HG02885 (cell line): ENCODE data around the gene FETUB.
"Not testable (repeated sequence)": the region's sequence is repeated elsewhere in the genome, so short reads cannot be mapped to it uniquely, and the experiment has no call there.

Experiments
- ATAC-seq: cut with Tn5 transposase; IDR thresholded peaks from one replicate; pipeline ENCODE4 v1.9.1; 2021; ENCODE audit warnings: mild to moderate bottlenecking; ENCODE audit not compliant: unreplicated experiment, poor library complexity

FETUB gene

DNA sequence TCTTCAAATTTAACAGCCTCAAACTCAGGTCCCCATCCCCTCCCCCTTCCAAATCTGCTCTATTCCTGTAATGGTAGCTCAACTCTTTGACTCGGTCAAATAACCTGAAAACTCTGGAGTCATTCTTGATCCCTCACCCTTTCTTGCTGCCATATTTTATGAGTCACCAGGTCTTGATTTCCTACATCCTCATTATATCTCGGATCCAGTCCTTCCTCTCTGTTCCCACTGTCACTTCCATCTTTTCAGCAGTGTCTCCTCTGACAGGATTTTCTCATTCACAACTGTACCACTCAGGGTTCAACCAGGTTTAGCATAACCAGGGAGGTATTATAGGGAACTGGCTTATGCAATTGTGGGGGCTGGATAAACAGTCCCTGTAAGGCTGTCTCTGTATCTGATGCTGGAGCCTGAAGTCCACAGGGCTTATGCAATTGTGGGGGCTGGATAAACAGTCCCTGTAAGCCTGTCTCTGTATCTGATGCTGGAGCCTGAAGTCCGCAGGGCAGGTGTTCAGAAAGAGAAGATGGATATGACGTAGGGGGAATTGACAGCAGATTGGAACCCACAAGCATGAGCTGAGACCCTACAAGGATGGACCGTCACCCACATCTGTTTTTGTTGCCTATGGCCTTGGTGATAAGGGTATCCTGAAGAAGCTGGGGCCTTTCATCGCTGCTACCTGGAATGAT lies 9.1 kb upstream of the FETUB start:
- ATAC-seq = no peak

DNA sequence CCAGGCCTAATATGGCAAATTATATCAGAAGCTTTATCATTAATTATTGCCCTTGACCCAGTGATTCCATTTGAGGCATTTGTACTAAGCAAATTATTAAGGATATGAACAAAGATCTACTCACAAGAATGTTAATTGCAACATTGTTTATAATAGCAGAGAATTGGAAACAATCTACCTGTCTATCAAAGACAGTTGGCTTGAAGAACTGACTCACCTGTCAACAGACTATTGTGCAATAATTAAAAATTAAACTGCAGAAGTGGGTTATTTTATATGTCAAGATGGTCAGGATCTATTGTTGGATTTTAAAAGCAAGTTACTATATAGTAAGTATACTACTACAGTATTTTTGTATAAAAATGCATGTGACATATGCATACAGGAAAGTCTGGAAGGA lies 6.7 kb upstream of the FETUB start:
- ATAC-seq = no peak

DNA sequence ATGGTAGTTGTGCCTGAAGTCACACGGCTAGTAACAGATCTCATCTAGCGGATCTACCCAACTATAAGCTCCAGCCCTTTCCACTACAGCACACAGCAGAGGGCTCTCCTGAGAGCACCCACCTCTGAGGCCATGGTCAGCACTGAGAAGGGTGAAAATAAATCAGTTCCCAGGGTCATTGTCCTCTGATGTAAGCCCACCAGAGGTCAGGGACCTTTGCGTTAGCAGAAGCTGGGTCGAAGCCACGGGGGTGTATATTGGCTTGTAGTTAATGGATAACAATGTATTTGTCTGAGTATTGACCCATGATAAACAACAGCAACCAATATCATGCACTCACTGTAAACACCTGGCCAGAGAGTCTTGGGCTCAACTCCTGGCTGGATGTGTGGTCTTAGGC lies 6.0 kb upstream of the FETUB start:
- ATAC-seq = not testable (repeated sequence)

DNA sequence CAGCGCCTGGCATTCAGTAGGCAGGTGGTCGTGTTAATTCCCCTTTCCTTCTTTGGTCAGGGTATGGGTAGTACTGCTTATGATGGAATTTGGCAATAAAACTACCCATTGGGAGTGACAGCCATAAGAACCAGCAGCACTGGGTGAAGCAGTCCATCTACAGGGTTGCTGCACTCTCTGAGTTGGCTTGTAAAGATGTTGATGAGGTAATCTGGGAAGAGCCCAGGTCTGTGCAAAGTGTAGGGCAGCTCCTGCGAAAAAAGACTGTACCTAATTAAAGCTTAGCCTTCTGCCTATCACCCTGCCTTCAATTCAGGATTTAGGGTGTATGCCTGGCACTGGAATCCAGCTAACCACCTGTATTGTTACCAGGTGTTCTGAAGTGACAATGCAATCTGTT lies 4.7 kb upstream of the FETUB start:
- ATAC-seq = no peak

DNA sequence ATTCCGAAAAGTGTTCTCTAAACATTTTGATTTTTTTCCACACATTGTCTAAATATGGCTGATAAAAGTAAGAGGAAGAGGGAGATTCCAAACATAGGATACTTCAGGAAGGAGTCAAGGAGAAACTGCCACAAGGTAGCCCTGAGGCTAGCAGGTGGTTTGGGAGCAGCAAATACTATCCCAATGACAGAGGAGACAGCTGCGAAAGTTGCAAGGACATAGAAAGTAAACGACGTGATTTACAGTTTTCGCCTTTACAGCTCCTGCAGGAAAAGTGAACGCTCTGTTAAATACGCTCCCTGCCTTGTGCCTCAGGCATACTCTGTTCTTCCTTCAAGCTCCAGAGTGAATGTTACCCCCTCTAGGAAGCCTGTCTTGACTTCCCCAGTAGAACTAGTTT lies 3.7 kb upstream of the FETUB start:
- no peak for ATAC-seq

DNA sequence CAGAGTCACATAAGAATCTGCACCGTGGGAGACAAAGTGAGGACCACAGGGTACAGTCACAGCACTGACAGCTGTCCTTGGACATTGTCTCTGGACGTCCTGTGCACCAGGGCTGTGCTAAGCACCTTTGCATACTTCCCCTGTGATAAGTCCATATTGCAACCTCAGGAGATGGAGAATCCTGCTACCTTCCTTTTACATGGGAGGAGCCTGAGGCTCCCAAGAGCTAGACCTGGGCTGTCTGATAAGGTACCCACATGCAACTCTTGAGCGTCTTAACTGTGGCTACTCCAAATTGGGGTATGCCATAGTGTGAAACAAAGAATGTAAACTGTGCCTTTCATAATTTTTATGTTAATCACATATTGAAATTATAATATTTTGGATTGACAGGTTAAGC lies 2.5 kb upstream of the FETUB start:
- no peak for ATAC-seq

DNA sequence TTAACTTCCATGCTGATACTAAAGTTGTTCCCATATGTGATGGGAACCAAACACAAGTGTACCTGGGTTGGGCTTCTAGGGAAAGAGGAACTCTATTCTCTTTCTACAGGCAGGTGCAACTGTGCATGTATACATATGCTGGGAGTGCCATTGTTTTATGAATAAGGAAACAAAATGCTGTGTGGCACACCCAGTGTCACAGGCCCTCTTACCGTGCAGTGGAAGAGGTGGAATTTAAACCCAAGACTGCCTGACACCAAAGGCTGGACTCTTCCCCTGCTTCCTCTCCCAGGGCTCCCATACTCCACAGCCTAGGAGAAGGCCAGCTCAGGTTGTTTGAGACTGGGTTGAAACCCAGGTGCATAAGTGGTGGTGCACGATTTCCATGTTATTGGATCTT lies 1.9 kb upstream of the FETUB start:
- no peak for ATAC-seq

DNA sequence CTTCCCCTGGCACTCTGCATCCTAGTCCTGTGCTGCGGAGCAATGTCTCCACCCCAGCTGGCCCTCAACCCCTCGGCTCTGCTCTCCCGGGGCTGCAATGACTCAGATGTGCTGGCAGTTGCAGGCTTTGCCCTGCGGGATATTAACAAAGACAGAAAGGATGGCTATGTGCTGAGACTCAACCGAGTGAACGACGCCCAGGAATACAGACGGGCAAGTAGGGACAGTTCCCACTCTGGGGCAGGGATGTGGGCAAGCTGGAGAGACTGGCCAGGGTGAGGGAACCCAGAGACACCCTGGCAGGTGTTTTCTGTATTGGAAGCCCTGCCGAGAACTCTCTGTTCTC lies 247 bp downstream of the FETUB start:
- ATAC-seq = no peak

DNA sequence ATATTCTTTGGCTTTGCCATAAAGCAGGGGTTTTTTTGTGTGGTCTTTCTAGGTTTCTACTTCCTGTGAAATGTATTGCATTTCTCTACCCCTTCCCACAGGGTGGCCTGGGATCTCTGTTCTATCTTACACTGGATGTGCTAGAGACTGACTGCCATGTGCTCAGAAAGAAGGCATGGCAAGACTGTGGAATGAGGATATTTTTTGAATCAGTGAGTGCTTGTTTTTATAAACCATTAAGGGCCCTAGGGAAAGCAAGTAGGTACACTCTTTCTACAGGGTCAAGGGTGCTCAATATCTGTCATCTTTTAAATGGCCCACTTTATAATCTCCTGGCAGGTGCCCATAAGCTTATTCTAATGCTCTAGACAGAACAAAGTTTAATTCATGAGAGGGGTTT lies 730 bp downstream of the FETUB start:
- ATAC-seq = no peak

DNA sequence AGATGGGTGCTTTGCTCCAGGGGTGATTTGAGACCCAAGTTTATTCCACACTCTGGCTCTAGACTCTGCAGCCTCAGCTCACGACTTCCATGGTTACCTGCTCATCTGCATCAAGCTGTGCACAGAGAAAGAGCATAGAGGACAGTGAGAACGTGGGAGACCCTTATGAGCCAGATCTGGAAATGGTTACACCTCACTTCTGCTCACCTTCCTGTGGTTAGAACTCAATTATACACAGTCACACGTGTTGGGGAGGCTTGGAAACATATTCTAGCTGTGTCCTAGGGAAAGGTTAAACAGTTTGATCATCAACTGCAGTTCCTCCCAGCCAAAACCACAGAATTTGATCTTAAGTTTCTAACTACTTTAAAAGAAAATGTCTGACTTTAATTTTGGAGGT lies 1.8 kb downstream of the FETUB start:
- ATAC-seq = no peak

DNA sequence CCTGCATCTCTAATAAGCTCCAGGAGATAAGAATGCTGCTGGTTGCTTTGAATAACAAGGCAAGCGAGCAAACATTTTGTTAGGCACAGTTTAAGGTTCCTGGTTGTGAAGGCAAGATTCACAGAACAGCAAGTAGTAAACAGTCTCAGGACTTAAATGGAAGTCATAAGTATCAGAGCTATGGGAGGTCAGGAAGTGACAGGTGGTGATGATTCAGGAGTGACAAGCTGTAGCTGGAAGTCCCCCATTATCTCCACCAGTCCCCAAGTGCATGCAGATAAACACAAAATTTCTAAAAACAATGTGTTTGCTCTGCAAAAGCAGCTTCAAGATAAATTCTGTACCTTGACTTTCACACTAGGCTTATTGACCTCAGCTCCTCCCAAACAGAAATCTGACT lies 3.3 kb downstream of the FETUB start:
- no peak for ATAC-seq

DNA sequence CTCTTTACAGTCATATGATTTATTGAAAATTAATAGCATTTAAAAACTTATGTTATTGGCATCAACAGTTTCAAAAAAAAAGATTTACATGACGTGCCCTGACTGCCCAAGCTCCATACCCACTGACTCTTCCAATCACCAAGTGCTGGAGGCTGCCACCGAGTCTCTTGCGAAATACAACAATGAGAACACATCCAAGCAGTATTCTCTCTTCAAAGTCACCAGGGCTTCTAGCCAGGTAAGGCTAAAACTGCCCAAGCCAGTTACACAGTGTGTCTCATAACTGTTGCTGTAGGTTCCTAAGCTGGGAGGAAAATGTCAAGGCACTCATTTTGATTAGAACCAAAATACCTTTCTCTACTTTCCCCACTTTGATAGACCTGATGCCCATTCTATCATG lies 4.5 kb downstream of the FETUB start:
- no peak for ATAC-seq

DNA sequence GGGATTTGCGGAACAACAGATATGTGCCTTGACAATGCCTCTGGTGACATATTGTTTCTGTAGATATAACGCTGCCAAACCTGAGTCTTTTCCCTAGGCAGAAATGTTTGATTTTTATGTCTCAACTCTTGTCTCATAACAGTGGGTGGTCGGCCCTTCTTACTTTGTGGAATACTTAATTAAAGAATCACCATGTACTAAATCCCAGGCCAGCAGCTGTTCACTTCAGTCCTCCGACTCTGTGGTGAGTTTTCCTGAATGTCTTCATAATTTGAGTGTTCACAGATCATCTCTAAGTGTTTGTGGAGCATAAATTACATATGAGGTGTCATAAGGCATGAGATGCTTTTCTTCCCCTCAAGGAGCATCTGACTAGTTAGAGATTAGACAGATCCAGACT lies 5.9 kb downstream of the FETUB start:
- no peak for ATAC-seq

DNA sequence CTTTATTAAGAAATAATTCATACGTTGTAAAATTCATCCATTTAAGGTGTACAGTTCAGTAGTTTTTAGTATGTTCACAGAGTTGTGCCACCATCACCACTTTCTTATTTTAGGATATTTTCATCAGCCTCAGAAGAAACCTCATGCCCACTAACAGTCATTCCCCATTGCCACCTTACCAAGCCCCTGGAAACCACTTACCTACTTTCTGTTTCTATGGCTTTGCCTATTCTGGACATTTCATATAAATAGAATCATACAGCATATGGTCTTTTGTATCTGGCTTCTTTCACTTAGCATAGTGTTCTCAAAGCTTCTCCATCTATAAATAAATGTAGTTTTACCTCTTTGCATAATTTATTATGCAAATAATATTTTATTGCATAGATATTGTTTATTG lies 6.6 kb downstream of the FETUB start:
- ATAC-seq = no peak

DNA sequence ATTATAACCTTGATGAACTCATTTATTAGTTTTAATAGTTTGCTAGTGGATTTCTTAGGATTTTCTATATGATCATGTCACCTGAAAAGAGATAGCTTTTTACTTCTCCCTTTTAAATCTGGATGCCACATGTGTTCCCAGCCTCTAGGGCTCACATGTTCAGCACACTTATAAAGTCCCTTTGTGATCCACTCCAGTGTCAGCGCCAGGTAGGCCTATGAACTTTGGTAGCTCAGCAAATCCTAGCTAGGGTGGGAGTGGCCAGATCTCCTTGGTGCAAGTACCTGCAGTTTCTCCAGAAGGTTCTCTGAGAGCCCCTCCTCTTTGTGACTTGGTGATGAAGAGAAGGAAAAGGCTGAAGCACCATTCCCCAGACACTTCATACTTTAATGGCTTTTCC lies 8.7 kb downstream of the FETUB start:
- no peak for ATAC-seq

DNA sequence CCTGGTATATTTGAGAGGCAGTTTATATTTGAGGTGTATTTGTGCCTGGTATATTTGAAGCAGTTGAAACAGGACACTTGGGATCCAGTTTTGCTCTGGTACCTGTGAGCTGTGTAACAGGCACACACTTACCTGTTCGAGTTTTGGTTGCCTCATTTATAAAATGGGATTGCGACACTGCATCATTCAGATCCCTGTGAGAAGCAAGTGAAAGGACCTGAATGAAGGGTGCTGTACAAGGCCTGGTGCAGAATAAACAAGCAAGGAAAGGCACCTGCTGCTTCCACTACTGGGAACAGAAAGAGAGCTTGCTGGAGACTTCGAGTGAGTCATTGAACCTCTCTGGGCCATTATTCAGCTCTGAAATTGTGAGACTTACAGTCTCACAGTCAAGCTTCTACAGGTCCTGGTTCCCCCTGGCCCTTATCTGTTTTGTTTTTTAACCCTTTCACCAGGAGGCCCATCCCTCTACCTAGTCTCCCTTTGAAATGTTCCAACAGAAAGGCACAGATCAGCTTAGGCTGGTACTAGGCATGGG lies 11.5 kb downstream of the FETUB start:
- ATAC-seq = no peak

DNA sequence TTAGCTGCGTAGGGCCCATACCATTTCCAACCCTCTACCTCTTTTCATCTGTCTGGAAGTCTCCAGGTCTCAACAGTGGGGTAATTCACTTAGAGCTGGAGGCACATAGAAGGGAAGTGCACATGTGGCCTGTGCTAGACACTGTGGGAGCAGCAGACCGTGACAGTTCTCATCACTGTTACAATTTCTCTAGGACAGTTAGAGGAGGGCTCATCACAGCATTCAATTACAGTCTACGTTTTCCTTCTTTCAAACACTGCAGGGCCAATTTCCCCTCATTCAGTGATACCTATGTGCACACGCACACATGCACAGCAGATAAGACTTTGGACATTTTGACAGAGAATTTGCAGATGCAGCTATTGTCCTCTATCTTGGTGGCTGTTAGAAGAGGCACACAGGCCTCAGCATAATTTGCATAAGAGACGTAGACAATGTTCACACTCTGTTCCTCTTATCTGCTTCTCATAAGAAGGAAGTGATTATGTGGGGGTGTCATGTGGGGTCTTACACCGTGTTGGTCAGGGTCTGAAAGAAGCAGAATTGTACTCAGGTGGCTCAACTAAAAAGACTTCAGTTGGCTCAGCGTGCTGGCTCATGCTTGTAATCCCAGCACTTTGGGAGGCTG lies 13.0 kb downstream of the FETUB start:
- ATAC-seq = peak; percentile 95

DNA sequence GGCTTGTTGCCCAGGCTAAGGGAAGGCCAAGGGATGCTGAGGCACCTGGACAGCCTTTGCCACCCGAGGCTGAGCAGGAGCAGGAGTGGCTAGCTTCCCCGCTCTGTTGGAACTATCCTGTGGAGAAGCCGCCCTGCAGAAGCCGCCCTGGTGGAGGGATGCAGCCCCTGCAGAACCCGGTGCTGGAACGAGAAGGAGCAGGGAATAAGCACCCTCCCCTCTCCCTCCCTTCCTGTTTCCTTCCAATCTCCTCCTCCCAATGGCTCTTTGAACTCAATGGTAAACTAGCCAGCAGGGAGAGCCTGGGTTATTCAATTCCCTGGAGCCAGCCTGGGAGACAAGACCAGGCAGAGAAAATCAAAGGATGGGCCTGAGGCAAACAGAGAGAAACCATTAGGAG lies 13.8 kb downstream of the FETUB start:
- no peak for ATAC-seq

DNA sequence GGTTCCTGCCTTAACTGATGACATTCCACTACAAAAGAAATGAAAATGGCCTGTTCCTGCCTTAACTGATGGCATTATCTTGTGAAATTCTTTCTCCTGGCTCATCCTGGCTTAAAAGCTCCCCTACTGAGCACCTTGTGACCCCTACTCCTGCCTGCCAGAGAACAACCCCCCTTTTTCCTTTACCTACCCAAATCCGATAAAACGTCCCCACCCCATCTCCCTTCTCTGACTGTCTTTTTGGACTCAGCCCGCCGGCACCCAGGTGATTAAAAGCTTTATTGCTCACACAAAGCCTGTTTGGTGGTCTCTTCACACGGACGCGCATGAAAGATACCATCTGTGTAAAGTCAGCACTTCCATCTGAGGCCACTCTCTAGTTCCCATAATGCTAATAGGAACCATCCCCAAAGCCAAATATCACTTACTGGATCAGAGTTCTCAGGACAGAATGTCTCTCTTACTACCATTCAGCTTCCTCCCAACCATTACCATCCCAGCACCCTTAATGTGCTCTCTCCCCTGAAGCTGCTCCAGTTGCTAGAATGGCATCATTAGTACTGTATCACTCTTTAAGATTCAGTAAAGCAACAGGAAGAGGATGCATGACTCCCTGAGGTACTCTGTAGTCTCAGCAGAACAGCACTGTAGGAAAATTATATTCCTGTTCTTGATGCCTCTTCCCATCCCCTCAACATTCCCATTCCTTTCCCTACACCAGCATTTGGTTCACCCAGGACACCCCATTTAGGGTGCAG lies 23.3 kb downstream of the FETUB start:
- ATAC-seq = no peak

DNA sequence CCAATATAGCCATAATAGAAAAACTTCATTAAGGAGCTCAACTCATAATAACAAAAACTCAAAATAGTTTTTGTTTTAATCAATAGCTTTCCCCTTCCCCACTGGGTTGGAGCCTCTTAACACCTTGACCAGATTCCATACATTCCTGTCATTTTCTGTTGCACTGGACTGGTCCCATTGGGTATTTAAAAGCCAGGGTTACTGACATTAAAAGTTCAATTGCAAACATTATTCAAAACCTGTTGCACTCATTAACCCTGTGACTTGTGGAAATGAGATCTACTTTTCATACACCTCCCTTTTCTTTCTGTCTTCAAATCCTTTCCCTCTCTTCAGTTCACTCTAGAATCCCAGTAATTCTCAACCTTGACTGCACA lies 23.9 kb downstream of the FETUB start:
- ATAC-seq = no peak

DNA sequence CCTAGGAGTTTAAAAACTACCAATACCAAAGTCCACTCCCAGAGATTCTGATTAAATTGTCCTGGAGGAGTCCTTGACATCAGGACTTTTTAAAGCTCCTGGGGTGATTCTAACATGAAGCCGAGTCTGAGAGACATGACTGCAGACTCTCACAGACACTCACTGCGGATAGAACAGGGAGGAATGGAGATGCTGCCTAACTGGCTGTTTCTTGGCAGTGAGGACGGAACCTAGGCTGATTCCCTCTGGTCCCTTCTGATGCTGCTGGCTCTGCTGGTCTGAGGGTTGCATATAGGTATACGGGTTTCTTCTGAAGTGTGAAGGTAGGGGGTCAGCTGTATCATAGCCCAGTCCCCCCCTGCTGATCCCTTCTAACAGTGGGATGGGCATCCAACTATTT lies 24.3 kb downstream of the FETUB start:
- no peak for ATAC-seq
